Measurements from ENCODE around the gene CTPS2.

GRCh38 chrX:16643176-16643575 is 69.3 kb downstream of the CTPS2 start:
- TF ChIP-seq GATA2 (IDR thresholded peaks at IDR 0.05; ENCODE audit: low read depth, low read length) (no peak), GATA3 (IDR thresholded peaks at IDR 0.05; ENCODE audit: low read depth, low read length) (no peak)

All from SH-SY5Y (cell line).